Stimulated activated CD4-positive, alpha-beta T cell treated with anti-CD3 and anti-CD28 coated beads, Interleukin-4, amount 100 ng/mL, for 24 hours (primary cell): Measurements from ENCODE around the gene MAP3K4.
"Not testable (repeated sequence)": the region's sequence is repeated elsewhere in the genome, so short reads cannot be mapped to it uniquely, and the experiment has no call there.

ENCODE experiments used
- DNase-seq: peaks from one replicate; pipeline ENCODE4 v3.0.0-alpha.2; 2020

MAP3K4 gene

GRCh38 chr6:160971171-160971570 lies 20.4 kb upstream of the MAP3K4 start:
- DNase-seq = no peak

GRCh38 chr6:160972111-160972510 lies 19.5 kb upstream of the MAP3K4 start:
- no peak for DNase-seq

- not testable (repeated sequence) for DNase-seq
These were observed 19.0 kb upstream of the MAP3K4 start for GRCh38 chr6:160972594-160972993.

GRCh38 chr6:160973311-160974250 lies 18.0 kb upstream of the MAP3K4 start:
- no peak for DNase-seq

- no peak for DNase-seq
These were observed 17.2 kb upstream of the MAP3K4 start for GRCh38 chr6:160974304-160974771.

GRCh38 chr6:160975162-160975561 lies 16.4 kb upstream of the MAP3K4 start:
- DNase-seq = no peak

GRCh38 chr6:160975961-160976360 lies 15.6 kb upstream of the MAP3K4 start:
- not testable (repeated sequence) for DNase-seq

- DNase-seq = no peak
These were observed 13.2 kb upstream of the MAP3K4 start for GRCh38 chr6:160978141-160978901.

- no peak for DNase-seq
These were observed 12.4 kb upstream of the MAP3K4 start for GRCh38 chr6:160979061-160979708.

GRCh38 chr6:160983377-160983948 lies 8.1 kb upstream of the MAP3K4 start:
- DNase-seq = not testable (repeated sequence)

- DNase-seq = no peak
These were observed 4.7 kb upstream of the MAP3K4 start for GRCh38 chr6:160986851-160987250.

GRCh38 chr6:160987265-160987664 lies 4.3 kb upstream of the MAP3K4 start:
- no peak for DNase-seq

GRCh38 chr6:160990847-160991405 lies 643 bp upstream of the MAP3K4 start:
- DNase-seq = no peak

- peak; percentile 49 for DNase-seq
These were observed 751 bp downstream of the MAP3K4 start for GRCh38 chr6:160992061-160992979.

- DNase-seq = no peak
These were observed 1.4 kb downstream of the MAP3K4 start for GRCh38 chr6:160992980-160993314.

- DNase-seq = no peak
These were observed 3.7 kb downstream of the MAP3K4 start for GRCh38 chr6:160995271-160995670.

- DNase-seq = no peak
These were observed 4.6 kb downstream of the MAP3K4 start for GRCh38 chr6:160996131-160996601.

- no peak for DNase-seq
These were observed 6.6 kb downstream of the MAP3K4 start for GRCh38 chr6:160998217-160998616.

- DNase-seq = no peak
These were observed 7.2 kb downstream of the MAP3K4 start for GRCh38 chr6:160998766-160999165.

GRCh38 chr6:160999516-160999915 lies 7.9 kb downstream of the MAP3K4 start:
- DNase-seq = no peak

GRCh38 chr6:161000632-161001031 lies 9.1 kb downstream of the MAP3K4 start:
- no peak for DNase-seq
